ENCODE results near the gene LLGL2.

The LLGL2 gene

GRCh38 chr17:75555679-75556153 lies 30.2 kb downstream of the LLGL2 start:
- H3K9me3 ChIP-seq (ENCODE audit: control insufficient read depth in 2 of 2, low read length in 2 of 2), result no peaks in the 10 kb centered on the region
- peaks cover 4% of the 10 kb centered on the region for H3K4me1 ChIP-seq (ENCODE audit: control insufficient read depth, insufficient read depth, low read length)
- no peak overlapping the region for H3K27ac ChIP-seq (ENCODE audit: low read length)
- H3K27me3 ChIP-seq (ENCODE audit: control insufficient read depth in 1 of 2, insufficient read depth in 2 of 2, low read length in 2 of 2), result no peaks in the 10 kb centered on the region
- no peak overlapping the region for H3K4me3 ChIP-seq (ENCODE audit: low read length in 2 of 2)
- no peak overlapping the region for H3K9ac ChIP-seq (ENCODE audit: low read length in 2 of 2)
- H3K36me3 ChIP-seq (ENCODE audit: control insufficient read depth in 2 of 2, insufficient read depth in 2 of 2, low read length in 2 of 2), result no peaks in the 10 kb centered on the region

- no peak overlapping the region for H3K4me3 ChIP-seq (ENCODE audit: low read length in 2 of 2)
- no peak overlapping the region for H3K9ac ChIP-seq (ENCODE audit: low read length in 2 of 2)
- peaks cover 4% of the 10 kb centered on the region for H3K4me1 ChIP-seq (ENCODE audit: control insufficient read depth, insufficient read depth, low read length)
- H3K27ac ChIP-seq (ENCODE audit: low read length), result no peak overlapping the region
- no peaks in the 10 kb centered on the region for H3K27me3 ChIP-seq (ENCODE audit: control insufficient read depth in 1 of 2, insufficient read depth in 2 of 2, low read length in 2 of 2)
- no peaks in the 10 kb centered on the region for H3K36me3 ChIP-seq (ENCODE audit: control insufficient read depth in 2 of 2, insufficient read depth in 2 of 2, low read length in 2 of 2)
- H3K9me3 ChIP-seq (ENCODE audit: control insufficient read depth in 2 of 2, low read length in 2 of 2), result no peaks in the 10 kb centered on the region
Observed at GRCh38 chr17:75557075-75557851, 31.8 kb downstream of the LLGL2 start.

GRCh38 chr17:75557852-75558665 lies 32.6 kb downstream of the LLGL2 start:
- Histone ChIP-seq H3K27me3 (ENCODE audit: control insufficient read depth in 1 of 2, insufficient read depth in 2 of 2, low read length in 2 of 2) (no peaks in the 10 kb centered on the region), H3K9ac (ENCODE audit: low read length in 2 of 2) (no peak overlapping the region), H3K4me3 (ENCODE audit: low read length in 2 of 2) (no peak overlapping the region), H3K4me1 (ENCODE audit: control insufficient read depth, insufficient read depth, low read length) (peaks cover 4% of the 10 kb centered on the region), H3K36me3 (ENCODE audit: control insufficient read depth in 2 of 2, insufficient read depth in 2 of 2, low read length in 2 of 2) (no peaks in the 10 kb centered on the region), H3K27ac (ENCODE audit: low read length) (no peak overlapping the region), H3K9me3 (ENCODE audit: control insufficient read depth in 2 of 2, low read length in 2 of 2) (no peaks in the 10 kb centered on the region)

- Histone ChIP-seq H3K9ac (ENCODE audit: low read length in 2 of 2) (no peak overlapping the region), H3K27me3 (ENCODE audit: control insufficient read depth in 1 of 2, insufficient read depth in 2 of 2, low read length in 2 of 2) (no peaks in the 10 kb centered on the region), H3K9me3 (ENCODE audit: control insufficient read depth in 2 of 2, low read length in 2 of 2) (no peaks in the 10 kb centered on the region), H3K36me3 (ENCODE audit: control insufficient read depth in 2 of 2, insufficient read depth in 2 of 2, low read length in 2 of 2) (no peaks in the 10 kb centered on the region), H3K27ac (ENCODE audit: low read length) (no peak overlapping the region), H3K4me1 (ENCODE audit: control insufficient read depth, insufficient read depth, low read length) (peaks cover 4% of the 10 kb centered on the region), H3K4me3 (ENCODE audit: low read length in 2 of 2) (no peak overlapping the region)
Observed at GRCh38 chr17:75558666-75559530, 33.4 kb downstream of the LLGL2 start.

GRCh38 chr17:75559958-75560533 lies 34.5 kb downstream of the LLGL2 start:
- Histone ChIP-seq H3K9ac (ENCODE audit: low read length in 2 of 2) (no peak overlapping the region), H3K36me3 (ENCODE audit: control insufficient read depth in 2 of 2, insufficient read depth in 2 of 2, low read length in 2 of 2) (no peaks in the 10 kb centered on the region), H3K4me3 (ENCODE audit: low read length in 2 of 2) (no peak overlapping the region), H3K27ac (ENCODE audit: low read length) (no peak overlapping the region), H3K9me3 (ENCODE audit: control insufficient read depth in 2 of 2, low read length in 2 of 2) (no peaks in the 10 kb centered on the region), H3K27me3 (ENCODE audit: control insufficient read depth in 1 of 2, insufficient read depth in 2 of 2, low read length in 2 of 2) (no peaks in the 10 kb centered on the region), H3K4me1 (ENCODE audit: control insufficient read depth, insufficient read depth, low read length) (peaks cover 4% of the 10 kb centered on the region)

- Histone ChIP-seq H3K9ac (ENCODE audit: low read length in 2 of 2) (no peak overlapping the region), H3K9me3 (ENCODE audit: control insufficient read depth in 2 of 2, low read length in 2 of 2) (no peaks in the 10 kb centered on the region), H3K27ac (ENCODE audit: low read length) (no peak overlapping the region), H3K4me1 (ENCODE audit: control insufficient read depth, insufficient read depth, low read length) (peaks cover 4% of the 10 kb centered on the region), H3K36me3 (ENCODE audit: control insufficient read depth in 2 of 2, insufficient read depth in 2 of 2, low read length in 2 of 2) (no peaks in the 10 kb centered on the region), H3K27me3 (ENCODE audit: control insufficient read depth in 1 of 2, insufficient read depth in 2 of 2, low read length in 2 of 2) (no peaks in the 10 kb centered on the region), H3K4me3 (ENCODE audit: low read length in 2 of 2) (no peak overlapping the region)
Observed at GRCh38 chr17:75561927-75562603, 36.6 kb downstream of the LLGL2 start.

GRCh38 chr17:75563063-75563758 lies 37.7 kb downstream of the LLGL2 start:
- no peaks in the 10 kb centered on the region for H3K4me1 ChIP-seq (ENCODE audit: control insufficient read depth, insufficient read depth, low read length)
- no peak overlapping the region for H3K9ac ChIP-seq (ENCODE audit: low read length in 2 of 2)
- no peaks in the 10 kb centered on the region for H3K9me3 ChIP-seq (ENCODE audit: control insufficient read depth in 2 of 2, low read length in 2 of 2)
- H3K27me3 ChIP-seq (ENCODE audit: control insufficient read depth in 1 of 2, insufficient read depth in 2 of 2, low read length in 2 of 2), result no peaks in the 10 kb centered on the region
- no peaks in the 10 kb centered on the region for H3K36me3 ChIP-seq (ENCODE audit: control insufficient read depth in 2 of 2, insufficient read depth in 2 of 2, low read length in 2 of 2)
- no peak overlapping the region for H3K27ac ChIP-seq (ENCODE audit: low read length)
- no peak overlapping the region for H3K4me3 ChIP-seq (ENCODE audit: low read length in 2 of 2)

- H3K27ac ChIP-seq (ENCODE audit: low read length), result no peak overlapping the region
- no peaks in the 10 kb centered on the region for H3K4me1 ChIP-seq (ENCODE audit: control insufficient read depth, insufficient read depth, low read length)
- H3K27me3 ChIP-seq (ENCODE audit: control insufficient read depth in 1 of 2, insufficient read depth in 2 of 2, low read length in 2 of 2), result no peaks in the 10 kb centered on the region
- no peaks in the 10 kb centered on the region for H3K9me3 ChIP-seq (ENCODE audit: control insufficient read depth in 2 of 2, low read length in 2 of 2)
- no peak overlapping the region for H3K9ac ChIP-seq (ENCODE audit: low read length in 2 of 2)
- H3K4me3 ChIP-seq (ENCODE audit: low read length in 2 of 2), result no peak overlapping the region
- no peaks in the 10 kb centered on the region for H3K36me3 ChIP-seq (ENCODE audit: control insufficient read depth in 2 of 2, insufficient read depth in 2 of 2, low read length in 2 of 2)
Observed at GRCh38 chr17:75564195-75564594, 38.7 kb downstream of the LLGL2 start.

GRCh38 chr17:75565066-75565465 lies 39.6 kb downstream of the LLGL2 start:
- Histone ChIP-seq H3K27ac (ENCODE audit: low read length) (no peak overlapping the region), H3K36me3 (ENCODE audit: control insufficient read depth in 2 of 2, insufficient read depth in 2 of 2, low read length in 2 of 2) (no peaks in the 10 kb centered on the region), H3K4me1 (ENCODE audit: control insufficient read depth, insufficient read depth, low read length) (no peaks in the 10 kb centered on the region), H3K9me3 (ENCODE audit: control insufficient read depth in 2 of 2, low read length in 2 of 2) (no peaks in the 10 kb centered on the region), H3K27me3 (ENCODE audit: control insufficient read depth in 1 of 2, insufficient read depth in 2 of 2, low read length in 2 of 2) (no peaks in the 10 kb centered on the region), H3K4me3 (ENCODE audit: low read length in 2 of 2) (no peak overlapping the region), H3K9ac (ENCODE audit: low read length in 2 of 2) (no peak overlapping the region)

Measured in stomach smooth muscle (tissue), 2 donors.